ENCODE measurements around the gene MBD4. TPM values are rescaled to one million over a fixed set of nuclear protein-coding genes. Genes with fewer than 3 reads are reported as not detected.

Gene MBD4
- total RNA-seq, 4 donors from 2014 or later = 25.1 to 44.9 (median 31.9) TPM

- TF ChIP-seq CTCF (IDR thresholded peaks at IDR 0.05; ENCODE audit: low read depth) = no peak
Measured at GRCh38 chr3:129412542-129413198, 27.1 kb downstream of the MBD4 start.

- TF ChIP-seq CTCF (IDR thresholded peaks at IDR 0.05; ENCODE audit: low read depth) = no peak
Measured at GRCh38 chr3:129410971-129411370, 28.8 kb downstream of the MBD4 start.

- TF ChIP-seq CTCF (IDR thresholded peaks at IDR 0.05; ENCODE audit: low read depth) = no peak
Measured at GRCh38 chr3:129409541-129409940, 30.2 kb downstream of the MBD4 start.

GRCh38 chr3:129404610-129405009, 35.1 kb downstream of the MBD4 start:
- TF ChIP-seq CTCF (IDR thresholded peaks at IDR 0.05; ENCODE audit: low read depth) = no peak

- no peak for TF ChIP-seq CTCF (IDR thresholded peaks at IDR 0.05; ENCODE audit: low read depth)
Measured at GRCh38 chr3:129404130-129404529, 35.6 kb downstream of the MBD4 start.

GRCh38 chr3:129403450-129403849, 36.3 kb downstream of the MBD4 start:
- no peak for TF ChIP-seq CTCF (IDR thresholded peaks at IDR 0.05; ENCODE audit: low read depth)

- TF ChIP-seq CTCF (IDR thresholded peaks at IDR 0.05; ENCODE audit: low read depth) = no peak
Measured at GRCh38 chr3:129402616-129403015, 37.1 kb downstream of the MBD4 start.

Data from subcutaneous adipose tissue (tissue), 4 donors.